Keratinocyte (primary cell): ENCODE measurements around the gene NTN5.

Experiments
- EZH2 ChIP-seq: IDR thresholded peaks from one replicate; pipeline ENCODE4 v1.6.1; 2012; ENCODE audit warnings: inconsistent platforms, mild to moderate bottlenecking, low read length, moderate library complexity
- TF ChIP-seq, protein P1 (sequence below), 3 experiments: IDR thresholded peaks in 1 of 3; conservative IDR thresholded peaks in 1 of 3; optimal IDR thresholded peaks in 1 of 3; 2 replicates in 2 of 3; 3 replicates in 1 of 3; pipeline versions ENCODE3 to v1.5.1; 2011; ENCODE audit warnings: low read length in 3 of 3, mild to moderate bottlenecking in 3 of 3, moderate library complexity in 2 of 3, control low read depth in 1 of 3, inconsistent platforms in 1 of 3; ENCODE audit not compliant: insufficient read depth in 2 of 3; ENCODE audit errors: extremely low read depth in 1 of 3

DNA sequence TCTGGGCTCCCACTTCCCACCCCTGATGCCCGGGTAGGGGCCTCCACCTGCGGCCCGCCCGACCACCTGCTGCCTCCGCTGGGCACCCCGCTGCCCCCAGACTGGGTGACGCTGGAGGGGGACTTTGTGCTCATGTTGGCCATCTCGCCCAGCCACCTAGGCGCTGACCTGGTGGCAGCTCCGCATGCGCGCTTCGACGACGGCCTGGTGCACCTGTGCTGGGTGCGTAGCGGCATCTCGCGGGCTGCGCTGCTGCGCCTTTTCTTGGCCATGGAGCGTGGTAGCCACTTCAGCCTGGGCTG lies 43.6 kb downstream of the NTN5 start:
- TF ChIP-seq, protein P1, sequence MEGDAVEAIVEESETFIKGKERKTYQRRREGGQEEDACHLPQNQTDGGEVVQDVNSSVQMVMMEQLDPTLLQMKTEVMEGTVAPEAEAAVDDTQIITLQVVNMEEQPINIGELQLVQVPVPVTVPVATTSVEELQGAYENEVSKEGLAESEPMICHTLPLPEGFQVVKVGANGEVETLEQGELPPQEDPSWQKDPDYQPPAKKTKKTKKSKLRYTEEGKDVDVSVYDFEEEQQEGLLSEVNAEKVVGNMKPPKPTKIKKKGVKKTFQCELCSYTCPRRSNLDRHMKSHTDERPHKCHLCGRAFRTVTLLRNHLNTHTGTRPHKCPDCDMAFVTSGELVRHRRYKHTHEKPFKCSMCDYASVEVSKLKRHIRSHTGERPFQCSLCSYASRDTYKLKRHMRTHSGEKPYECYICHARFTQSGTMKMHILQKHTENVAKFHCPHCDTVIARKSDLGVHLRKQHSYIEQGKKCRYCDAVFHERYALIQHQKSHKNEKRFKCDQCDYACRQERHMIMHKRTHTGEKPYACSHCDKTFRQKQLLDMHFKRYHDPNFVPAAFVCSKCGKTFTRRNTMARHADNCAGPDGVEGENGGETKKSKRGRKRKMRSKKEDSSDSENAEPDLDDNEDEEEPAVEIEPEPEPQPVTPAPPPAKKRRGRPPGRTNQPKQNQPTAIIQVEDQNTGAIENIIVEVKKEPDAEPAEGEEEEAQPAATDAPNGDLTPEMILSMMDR (optimal IDR thresholded peaks at IDR 0.05 in 1 of 3, IDR thresholded peaks at IDR 0.05 in 1 of 3, conservative IDR thresholded peaks at IDR 0.05 in 1 of 3; ENCODE audit: extremely low read depth in 1 of 3, insufficient read depth in 2 of 3, low read length in 3 of 3) = no peak
- no peak for TF ChIP-seq EZH2
